Thyroid gland (tissue), 4 donors: ENCODE results near the gene EXOC4. TPM values are rescaled to one million over a fixed set of nuclear protein-coding genes. Genes with fewer than 3 reads are reported as not detected.

Source experiments
- DNase-seq, 2 donors: peaks; one replicate each; pipeline ENCODE4 v3.0.0-alpha.2; 2019
- H3K27ac ChIP-seq, 3 donors: fragments of 200-600 bp; sonication (generic); 1 replicate in 2 of 3; 2 replicates in 1 of 3; pipeline ENCODE4 v1.5.1; 2016 to 2019; ENCODE audit warnings: mild to moderate bottlenecking in 1 of 3, moderate library complexity in 1 of 3
- H3K27me3 ChIP-seq: fragments of 200-600 bp; sonication (generic); one replicate; pipeline ENCODE4 v1.5.1; 2019
- H3K36me3 ChIP-seq, 2 donors: fragments of 200-600 bp; sonication (generic); one replicate each; pipeline ENCODE4 v1.5.1; 2016 to 2019
- H3K4me1 ChIP-seq, 2 donors: fragments of 200-600 bp; sonication (generic); one replicate each; pipeline ENCODE4 v1.5.1; 2017 to 2019
- H3K4me3 ChIP-seq, 3 donors: fragments of 200-600 bp; sonication (generic); replicated peaks in 1 of 3; 1 replicate in 2 of 3; 2 replicates in 1 of 3; pipeline ENCODE4 v1.5.1; 2016; ENCODE audit warnings: mild to moderate bottlenecking in 1 of 3
- H3K9me3 ChIP-seq: fragments of 200-600 bp; sonication (generic); one replicate; pipeline ENCODE4 v1.5.1; 2017
- POLR2A ChIP-seq, 2 donors: fragments of 450-650 bp; IDR thresholded peaks; one replicate each; pipeline ENCODE4 v1.6.1; 2017; ENCODE audit warnings: antibody characterized with exemption in 2 of 2, mild to moderate bottlenecking in 2 of 2, moderate library complexity in 1 of 2
- WGBS, 2 donors: methylation state at CpG; one replicate each; pipeline ENCODE4 v1.1.5; 2017; 5-methylcytosine and 5-hydroxymethylcytosine counted together
- intact Hi-C: fragments of 100-400 bp; cut with DNase I; formaldehyde crosslinking; loops from one replicate; pipeline ENCODE4 v1.15.1; 2023
- total RNA-seq, 4 donors: library from RNA; depleted of rRNA; stranded (reverse); fragments of >200 nt; gene quantifications; one replicate each; pipeline ENCODE4 v1.2.3, GENCODE V29; 2016
- TF ChIP-seq, protein P1 (sequence below), 6 experiments: fragments of 200-600 bp in 3 of 6; fragments of 450-650 bp in 3 of 6; sonication (generic) in 3 of 6; IDR thresholded peaks; one replicate each; pipeline ENCODE4 v1.5.1; 2016 to 2019; ENCODE audit warnings: antibody characterized with exemption in 6 of 6, mild to moderate bottlenecking in 2 of 6, inconsistent platforms in 1 of 6, moderate library complexity in 1 of 6

EXOC4 gene
- total RNA-seq, 4 donors from 2014 or later: 74.0 to 116 (median 107) TPM

DNA sequence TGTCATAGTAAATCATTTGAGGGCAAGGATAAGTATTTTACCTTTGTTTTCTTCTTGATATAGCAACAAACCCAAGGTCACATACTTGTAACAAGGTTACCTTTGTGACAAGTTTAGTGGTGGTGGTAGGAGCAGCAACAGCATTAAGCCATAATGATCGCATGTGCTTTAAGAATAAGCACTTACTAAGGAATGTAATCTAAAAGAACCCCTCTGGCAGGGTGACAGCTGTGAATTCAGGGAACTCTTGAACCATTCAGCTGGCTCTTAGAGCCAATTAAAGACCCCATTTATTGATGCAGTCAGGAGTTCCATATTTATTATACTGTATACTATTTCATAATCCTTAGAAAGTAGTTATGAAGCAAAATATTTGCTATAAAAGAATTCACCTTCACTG lies 370.8 kb downstream of the EXOC4 start:
- Histone ChIP-seq H3K27me3 (no peaks in the 10 kb centered on the region), H3K27ac (no peak overlapping the region), H3K4me1 (no peaks in the 10 kb centered on the region), H3K4me3 (no peak overlapping the region), H3K36me3 (no peaks in the 10 kb centered on the region), H3K9me3 (no peaks in the 10 kb centered on the region)
- no peak for DNase-seq
- intact Hi-C loops: no loop called here
- 68 to 75% methylated on average over 1 of the region's 1 CpG for WGBS, 2 donors
- TF ChIP-seq, protein P1, sequence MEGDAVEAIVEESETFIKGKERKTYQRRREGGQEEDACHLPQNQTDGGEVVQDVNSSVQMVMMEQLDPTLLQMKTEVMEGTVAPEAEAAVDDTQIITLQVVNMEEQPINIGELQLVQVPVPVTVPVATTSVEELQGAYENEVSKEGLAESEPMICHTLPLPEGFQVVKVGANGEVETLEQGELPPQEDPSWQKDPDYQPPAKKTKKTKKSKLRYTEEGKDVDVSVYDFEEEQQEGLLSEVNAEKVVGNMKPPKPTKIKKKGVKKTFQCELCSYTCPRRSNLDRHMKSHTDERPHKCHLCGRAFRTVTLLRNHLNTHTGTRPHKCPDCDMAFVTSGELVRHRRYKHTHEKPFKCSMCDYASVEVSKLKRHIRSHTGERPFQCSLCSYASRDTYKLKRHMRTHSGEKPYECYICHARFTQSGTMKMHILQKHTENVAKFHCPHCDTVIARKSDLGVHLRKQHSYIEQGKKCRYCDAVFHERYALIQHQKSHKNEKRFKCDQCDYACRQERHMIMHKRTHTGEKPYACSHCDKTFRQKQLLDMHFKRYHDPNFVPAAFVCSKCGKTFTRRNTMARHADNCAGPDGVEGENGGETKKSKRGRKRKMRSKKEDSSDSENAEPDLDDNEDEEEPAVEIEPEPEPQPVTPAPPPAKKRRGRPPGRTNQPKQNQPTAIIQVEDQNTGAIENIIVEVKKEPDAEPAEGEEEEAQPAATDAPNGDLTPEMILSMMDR (IDR thresholded peaks at IDR 0.05): no peak
- TF ChIP-seq POLR2A (IDR thresholded peaks at IDR 0.05): no peak

DNA sequence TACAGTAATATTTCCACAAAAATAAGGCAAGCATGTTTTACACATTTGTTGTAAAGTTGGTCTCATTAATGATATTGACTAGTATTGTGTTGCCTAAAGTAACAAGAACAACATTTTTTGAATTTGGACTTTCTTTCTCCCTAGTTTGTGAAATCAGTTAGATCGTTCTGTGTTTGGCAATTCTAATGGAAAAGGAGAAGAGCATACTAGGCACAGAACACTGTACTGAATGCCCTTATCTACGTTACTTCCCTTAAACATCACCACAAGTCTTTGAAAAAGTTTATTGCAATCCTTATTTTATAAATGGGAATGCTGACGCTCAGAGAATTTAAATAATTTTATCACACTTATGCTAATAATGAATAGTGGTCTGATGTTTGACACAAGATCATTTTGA lies 372.2 kb downstream of the EXOC4 start:
- TF ChIP-seq POLR2A (IDR thresholded peaks at IDR 0.05): no peak
- TF ChIP-seq, protein P1 (IDR thresholded peaks at IDR 0.05): no peak
- H3K27ac ChIP-seq: no peak overlapping the region
- no peaks in the 10 kb centered on the region for H3K27me3 ChIP-seq
- H3K36me3 ChIP-seq: no peaks in the 10 kb centered on the region
- H3K4me1 ChIP-seq: no peaks in the 10 kb centered on the region
- no peaks in the 10 kb centered on the region for H3K9me3 ChIP-seq
- WGBS, 2 donors: 93 to 95% methylated on average over 3 of the region's 3 CpGs
- no peak overlapping the region for H3K4me3 ChIP-seq
- no peak for DNase-seq
- intact Hi-C loops: no loop called here

DNA sequence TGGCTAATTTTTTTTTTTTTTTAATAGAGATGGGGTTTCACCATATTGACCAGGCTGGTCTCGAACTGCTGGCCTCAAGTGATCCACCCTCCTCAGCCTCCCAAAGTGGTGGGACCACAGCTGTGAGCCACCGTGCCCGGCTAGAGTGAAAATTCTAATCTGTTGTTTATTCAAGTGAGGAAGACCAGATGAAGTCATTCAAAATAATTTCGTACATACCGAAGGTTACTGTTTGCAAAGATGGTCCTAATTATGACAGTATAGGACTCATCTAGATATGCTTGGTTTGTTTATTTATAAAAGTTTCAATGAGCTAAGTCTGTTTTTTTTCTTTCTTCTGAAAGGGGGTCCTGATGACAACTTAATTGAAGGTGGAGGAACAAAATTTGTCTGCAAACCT lies 376.8 kb downstream of the EXOC4 start:
- intact Hi-C loops: no loop called here
- H3K9me3 ChIP-seq: no peaks in the 10 kb centered on the region
- WGBS, 2 donors: 74 to 77% methylated on average over 5 of the region's 5 CpGs
- no peak overlapping the region for H3K27ac ChIP-seq
- no peaks in the 10 kb centered on the region for H3K36me3 ChIP-seq
- DNase-seq: no peak
- TF ChIP-seq, protein P1 (IDR thresholded peaks at IDR 0.05): no peak
- TF ChIP-seq POLR2A (IDR thresholded peaks at IDR 0.05): no peak
- no peaks in the 10 kb centered on the region for H3K4me1 ChIP-seq
- no peaks in the 10 kb centered on the region for H3K27me3 ChIP-seq
- H3K4me3 ChIP-seq: no peak overlapping the region

DNA sequence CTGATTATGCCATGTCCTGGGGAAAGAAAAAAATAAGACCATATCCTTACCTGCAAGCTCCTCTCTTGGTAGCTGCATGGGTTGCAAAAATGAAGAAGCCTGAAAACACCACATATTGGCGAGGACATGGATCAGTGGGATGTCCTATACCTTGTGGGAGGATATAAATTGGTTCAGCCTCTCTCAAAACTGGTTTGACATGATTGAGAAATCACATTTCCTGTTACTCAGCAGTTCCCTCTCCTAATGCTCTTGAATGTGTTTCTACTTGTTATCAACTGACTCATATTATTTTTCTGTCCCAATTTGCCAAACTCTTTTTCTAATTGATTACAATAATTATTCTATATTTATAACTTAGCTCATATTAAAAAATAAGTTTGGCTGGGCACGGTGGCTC lies 380.2 kb downstream of the EXOC4 start:
- Histone ChIP-seq H3K27me3 (no peaks in the 10 kb centered on the region), H3K4me1 (no peaks in the 10 kb centered on the region), H3K9me3 (no peaks in the 10 kb centered on the region), H3K36me3 (no peaks in the 10 kb centered on the region), H3K27ac (no peak overlapping the region), H3K4me3 (no peak overlapping the region)
- DNase-seq: no peak
- intact Hi-C loops: no loop called here
- WGBS, 2 donors: 44 to 45% methylated on average over 2 of the region's 2 CpGs
- TF ChIP-seq, protein P1 (IDR thresholded peaks at IDR 0.05): no peak
- TF ChIP-seq POLR2A (IDR thresholded peaks at IDR 0.05): no peak

DNA sequence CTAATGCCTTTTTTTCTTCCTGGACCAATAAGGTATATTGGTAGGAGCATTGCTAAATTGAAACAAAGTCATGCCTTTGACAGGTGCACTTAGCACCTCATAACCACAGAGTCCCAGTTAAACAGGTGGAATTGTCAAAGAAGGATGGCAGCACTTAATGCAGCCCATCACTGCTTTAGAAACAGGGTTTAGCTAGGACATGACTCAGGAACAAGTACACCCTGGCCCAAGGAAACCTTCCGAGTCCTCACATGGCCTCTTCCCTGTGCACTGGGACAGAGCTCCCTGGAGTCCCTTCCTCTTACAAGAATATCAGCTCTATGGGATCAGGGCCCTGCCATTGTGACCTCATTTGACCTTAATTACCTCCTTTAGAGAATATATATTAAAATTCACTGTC lies 382.7 kb downstream of the EXOC4 start:
- no peak overlapping the region for H3K4me3 ChIP-seq
- H3K9me3 ChIP-seq: no peaks in the 10 kb centered on the region
- H3K27me3 ChIP-seq: no peaks in the 10 kb centered on the region
- DNase-seq: no peak
- no peaks in the 10 kb centered on the region for H3K4me1 ChIP-seq
- whole genome bisulfite sequencing, 2 donors: 79 to 95% methylated on average over 1 of the region's 1 CpG
- TF ChIP-seq POLR2A (IDR thresholded peaks at IDR 0.05): no peak
- TF ChIP-seq, protein P1 (IDR thresholded peaks at IDR 0.05): no peak
- intact Hi-C loops: no loop called here
- H3K36me3 ChIP-seq: no peaks in the 10 kb centered on the region
- no peak overlapping the region for H3K27ac ChIP-seq
